ENCODE measurements around the gene UNC93B1.

UNC93B1 gene

GRCh38 chr11:68022531-68022930 is 18.6 kb upstream of the UNC93B1 start:
- no peak for DNase-seq (ENCODE audit: low read depth)

GRCh38 chr11:68021167-68021787 is 17.4 kb upstream of the UNC93B1 start:
- no peak for DNase-seq (ENCODE audit: low read depth)

- DNase-seq (ENCODE audit: low read depth) = no peak
Measured at GRCh38 chr11:68020575-68020974, 16.7 kb upstream of the UNC93B1 start.

- DNase-seq (ENCODE audit: low read depth) = no peak
Measured at GRCh38 chr11:68019486-68019885, 15.6 kb upstream of the UNC93B1 start.

GRCh38 chr11:68018730-68019190 is 14.9 kb upstream of the UNC93B1 start:
- no peak for DNase-seq (ENCODE audit: low read depth)

- DNase-seq (ENCODE audit: low read depth) = no peak
Measured at GRCh38 chr11:68017980-68018729, 14.3 kb upstream of the UNC93B1 start.

GRCh38 chr11:68016904-68017817 is 13.3 kb upstream of the UNC93B1 start:
- DNase-seq (ENCODE audit: low read depth) = no peak

- no peak for DNase-seq (ENCODE audit: low read depth)
Measured at GRCh38 chr11:68016161-68016903, 12.4 kb upstream of the UNC93B1 start.

- no peak for DNase-seq (ENCODE audit: low read depth)
Measured at GRCh38 chr11:68015467-68015866, 11.6 kb upstream of the UNC93B1 start.

GRCh38 chr11:68014947-68015447 is 11.1 kb upstream of the UNC93B1 start:
- no peak for DNase-seq (ENCODE audit: low read depth)

GRCh38 chr11:68014157-68014946 is 10.5 kb upstream of the UNC93B1 start:
- no peak for DNase-seq (ENCODE audit: low read depth)

- DNase-seq (ENCODE audit: low read depth) = no peak
Measured at GRCh38 chr11:68013611-68014156, 9.8 kb upstream of the UNC93B1 start.

GRCh38 chr11:68012843-68013610 is 9.1 kb upstream of the UNC93B1 start:
- no peak for DNase-seq (ENCODE audit: low read depth)

- DNase-seq (ENCODE audit: low read depth) = no peak
Measured at GRCh38 chr11:68012044-68012842, 8.3 kb upstream of the UNC93B1 start.

GRCh38 chr11:68011051-68011943 is 7.4 kb upstream of the UNC93B1 start:
- DNase-seq (ENCODE audit: low read depth) = no peak

- no peak for DNase-seq (ENCODE audit: low read depth)
Measured at GRCh38 chr11:68010090-68011041, 6.5 kb upstream of the UNC93B1 start, which contains the start of gene ALDH3B1. Gene ALDH3B1, plus strand, starts transcription at chr11:68010327. Its CDS starts 4,971 bp downstream, at chr11:68015298.
